ENCODE data around the gene SPACA4.

GRCh38 chr19:48573163-48573505 is 33.4 kb upstream of the SPACA4 start:
- TF ChIP-seq CTCF (IDR thresholded peaks at IDR 0.05) = no peak
- no peak for TF ChIP-seq POLR2A (IDR thresholded peaks at IDR 0.05)
